ENCODE data around the gene RELL1.

RELL1 gene

DNA sequence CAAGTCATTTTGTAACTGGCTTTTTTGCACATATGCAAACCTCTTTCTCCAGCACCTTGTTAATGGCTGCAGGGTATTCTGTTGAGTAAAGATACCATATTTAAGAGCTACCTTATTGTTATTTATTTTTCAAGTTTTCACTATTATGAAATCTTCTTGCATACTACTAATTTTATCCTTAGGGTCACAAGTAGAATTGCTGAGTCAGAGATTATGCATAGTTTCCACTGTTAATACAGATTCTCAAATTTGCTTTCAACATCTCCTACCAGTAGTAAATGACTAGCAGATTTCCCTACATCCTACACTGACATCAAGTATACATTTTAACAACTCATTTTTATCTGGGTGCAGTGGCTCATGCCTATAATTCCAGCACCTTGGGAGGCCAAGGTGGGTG lies 112.6 kb downstream of the RELL1 start:
- Histone ChIP-seq H3K36me3 (ENCODE audit: insufficient read depth, low read length) (no peaks in the 10 kb centered on the region), H3K79me2 (ENCODE audit: control insufficient read depth, insufficient read depth, low read length, unreplicated experiment) (no peaks in the 10 kb centered on the region), H3K27me3 (ENCODE audit: insufficient read depth, low read length) (peaks cover 25% of the 10 kb centered on the region; the same call in 1 of the 2 replicates), H3K4me3 (ENCODE audit: low read depth, low read length) (no peak overlapping the region), H3K4me1 (ENCODE audit: control insufficient read depth, insufficient read depth, low read length, unreplicated experiment) (no peaks in the 10 kb centered on the region), H3K27ac (ENCODE audit: low read depth, low read length) (no peak overlapping the region), H2AFZ (ENCODE audit: low read length, unreplicated experiment) (no peak overlapping the region)

DNA sequence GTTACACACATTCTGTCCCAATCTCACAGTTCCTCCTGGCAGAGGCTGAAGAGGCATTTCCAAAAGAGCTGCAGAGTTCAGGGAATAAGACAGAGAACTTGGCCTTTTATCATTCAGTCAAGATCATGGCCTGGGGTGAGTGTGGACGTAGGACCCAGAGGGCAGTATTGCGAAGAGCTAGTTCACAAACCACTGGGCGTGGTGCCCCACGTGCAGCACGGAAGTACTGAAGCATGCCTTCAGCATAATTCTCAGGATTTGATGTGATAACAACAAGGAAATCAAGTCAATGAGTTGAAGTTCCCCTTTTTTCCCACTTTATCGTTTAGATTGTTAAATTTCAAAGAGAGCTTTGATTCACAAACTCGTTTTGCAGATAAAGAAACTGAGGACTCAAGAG lies 117.7 kb downstream of the RELL1 start:
- Histone ChIP-seq H3K4me1 (ENCODE audit: control insufficient read depth, insufficient read depth, low read length, unreplicated experiment) (no peaks in the 10 kb centered on the region), H3K27ac (ENCODE audit: low read depth, low read length) (no peak overlapping the region), H2AFZ (ENCODE audit: low read length, unreplicated experiment) (no peak overlapping the region), H3K4me3 (ENCODE audit: low read depth, low read length) (no peak overlapping the region), H3K79me2 (ENCODE audit: control insufficient read depth, insufficient read depth, low read length, unreplicated experiment) (no peaks in the 10 kb centered on the region), H3K27me3 (ENCODE audit: insufficient read depth, low read length) (0 out of 2 replicates have a peak, but pooled peaks cover 4% of the 10 kb centered on the region), H3K36me3 (ENCODE audit: insufficient read depth, low read length) (no peaks in the 10 kb centered on the region)

DNA sequence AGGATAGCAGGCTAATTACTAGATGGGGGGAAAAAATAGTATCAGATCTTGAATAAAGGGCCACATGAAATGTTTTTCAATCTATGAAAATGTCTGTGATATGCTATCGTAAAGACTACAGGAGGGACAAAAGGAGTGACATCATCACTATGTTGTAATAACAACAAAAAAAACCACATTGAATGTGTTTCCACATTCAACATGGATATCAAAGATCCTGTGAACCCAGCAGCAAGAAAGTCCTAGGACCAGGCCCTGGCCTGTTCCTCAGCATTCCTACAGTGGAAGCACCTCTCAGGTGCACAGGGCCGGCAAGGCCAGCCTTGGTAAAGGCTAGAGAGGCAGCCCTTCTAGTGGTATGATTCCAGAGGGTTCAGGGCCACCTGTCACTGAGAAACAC lies 118.3 kb downstream of the RELL1 start:
- H3K79me2 ChIP-seq (ENCODE audit: control insufficient read depth, insufficient read depth, low read length, unreplicated experiment) = no peaks in the 10 kb centered on the region
- no peak overlapping the region for H2AFZ ChIP-seq (ENCODE audit: low read length, unreplicated experiment)
- H3K36me3 ChIP-seq (ENCODE audit: insufficient read depth, low read length) = no peaks in the 10 kb centered on the region
- no peak overlapping the region for H3K4me3 ChIP-seq (ENCODE audit: low read depth, low read length)
- H3K27me3 ChIP-seq (ENCODE audit: insufficient read depth, low read length) = 0 out of 2 replicates have a peak, but pooled peaks cover 4% of the 10 kb centered on the region
- no peaks in the 10 kb centered on the region for H3K4me1 ChIP-seq (ENCODE audit: control insufficient read depth, insufficient read depth, low read length, unreplicated experiment)
- H3K27ac ChIP-seq (ENCODE audit: low read depth, low read length) = no peak overlapping the region

DNA sequence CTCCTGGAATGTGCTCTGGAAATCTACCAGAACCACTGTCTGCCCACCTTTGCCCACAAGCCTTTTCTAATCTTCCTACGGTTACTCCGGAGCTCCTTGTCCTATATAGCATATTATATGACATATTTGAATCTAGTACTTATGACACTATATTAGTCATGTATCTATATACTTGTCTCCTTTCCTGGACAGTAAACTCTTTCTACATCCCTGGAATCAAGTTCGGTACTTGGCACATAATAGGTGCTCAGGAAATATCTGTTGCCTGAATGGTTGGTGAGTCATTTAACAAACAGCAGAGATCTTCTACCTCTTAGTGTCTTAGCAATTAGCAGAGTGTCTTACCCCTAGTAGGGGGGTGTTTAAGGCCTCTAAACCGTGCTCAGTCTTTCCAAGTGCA lies 123.6 kb downstream of the RELL1 start:
- no peak overlapping the region for H3K4me3 ChIP-seq (ENCODE audit: low read depth, low read length)
- H3K79me2 ChIP-seq (ENCODE audit: control insufficient read depth, insufficient read depth, low read length, unreplicated experiment) = no peaks in the 10 kb centered on the region
- no peaks in the 10 kb centered on the region for H3K36me3 ChIP-seq (ENCODE audit: insufficient read depth, low read length)
- peaks cover 12% of the 10 kb centered on the region for H3K4me1 ChIP-seq (ENCODE audit: control insufficient read depth, insufficient read depth, low read length, unreplicated experiment)
- H3K27ac ChIP-seq (ENCODE audit: low read depth, low read length) = no peak overlapping the region
- peaks cover 8% of the 10 kb centered on the region; the same call in 1 of the 2 replicates for H3K27me3 ChIP-seq (ENCODE audit: insufficient read depth, low read length)
- no peak overlapping the region for H2AFZ ChIP-seq (ENCODE audit: low read length, unreplicated experiment)

DNA sequence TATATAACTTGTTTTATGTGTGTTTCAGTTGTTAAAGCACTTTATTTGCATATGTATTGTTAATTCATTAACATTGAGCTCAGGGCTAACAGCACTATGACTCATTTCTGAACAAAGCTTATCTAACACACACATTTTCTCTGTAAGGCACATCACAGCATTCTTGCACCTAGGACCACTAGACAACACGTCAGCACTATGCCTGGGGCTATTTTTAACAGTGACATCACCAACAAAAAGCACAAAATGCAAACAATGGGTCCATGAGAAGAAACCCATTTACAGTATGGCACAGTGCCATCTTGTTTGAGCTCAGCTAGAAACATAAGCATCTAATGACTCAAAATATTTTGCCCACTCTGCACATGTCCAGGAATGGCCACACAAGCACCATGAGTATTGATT lies 124.4 kb downstream of the RELL1 start:
- H3K27ac ChIP-seq (ENCODE audit: low read depth, low read length) = no peak overlapping the region
- peaks cover 13% of the 10 kb centered on the region; the same call in 1 of the 2 replicates for H3K27me3 ChIP-seq (ENCODE audit: insufficient read depth, low read length)
- no peaks in the 10 kb centered on the region for H3K36me3 ChIP-seq (ENCODE audit: insufficient read depth, low read length)
- H3K79me2 ChIP-seq (ENCODE audit: control insufficient read depth, insufficient read depth, low read length, unreplicated experiment) = no peaks in the 10 kb centered on the region
- no peak overlapping the region for H2AFZ ChIP-seq (ENCODE audit: low read length, unreplicated experiment)
- H3K4me3 ChIP-seq (ENCODE audit: low read depth, low read length) = no peak overlapping the region
- peaks cover 12% of the 10 kb centered on the region for H3K4me1 ChIP-seq (ENCODE audit: control insufficient read depth, insufficient read depth, low read length, unreplicated experiment)

DNA sequence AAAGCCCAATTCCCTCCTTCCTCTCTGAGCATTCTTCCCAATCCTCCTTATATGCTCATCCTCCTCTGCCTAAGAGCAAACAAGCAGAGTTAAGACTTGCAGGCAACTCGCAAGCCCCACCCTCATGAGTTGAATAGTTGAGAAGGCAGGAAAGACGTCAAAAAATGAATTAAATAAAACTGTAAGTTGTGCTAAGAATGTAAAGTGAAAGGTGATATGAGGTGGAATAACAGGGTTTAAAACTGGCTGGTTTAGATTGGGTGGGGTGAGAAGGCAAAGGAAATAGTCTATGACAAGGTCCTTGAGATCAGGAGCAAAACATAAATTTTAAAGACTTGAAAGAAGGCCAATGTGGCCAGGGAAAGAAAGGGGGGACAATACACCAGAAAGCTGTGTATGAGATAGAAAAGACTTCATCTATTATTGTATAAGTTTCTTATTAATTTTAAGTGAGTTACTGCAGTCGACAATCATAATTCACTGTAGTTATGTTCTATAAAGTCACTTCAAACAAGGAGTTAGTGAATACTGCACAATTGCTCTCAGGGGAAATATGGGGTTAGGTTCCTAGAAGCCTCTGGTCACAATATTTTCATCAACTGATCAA lies 124.9 kb downstream of the RELL1 start:
- Histone ChIP-seq H3K4me3 (ENCODE audit: low read depth, low read length) (no peak overlapping the region), H3K79me2 (ENCODE audit: control insufficient read depth, insufficient read depth, low read length, unreplicated experiment) (no peaks in the 10 kb centered on the region), H2AFZ (ENCODE audit: low read length, unreplicated experiment) (no peak overlapping the region), H3K27ac (ENCODE audit: low read depth, low read length) (no peak overlapping the region), H3K27me3 (ENCODE audit: insufficient read depth, low read length) (peaks cover 13% of the 10 kb centered on the region; the same call in 1 of the 2 replicates), H3K36me3 (ENCODE audit: insufficient read depth, low read length) (no peaks in the 10 kb centered on the region), H3K4me1 (ENCODE audit: control insufficient read depth, insufficient read depth, low read length, unreplicated experiment) (peaks cover 12% of the 10 kb centered on the region)
